Peyer's patch (tissue), 4 donors: Measurements from ENCODE around the gene ACOX2.

Experiments used
- CTCF ChIP-seq, 6 experiments: fragments of 450-650 bp in 4 of 6; fragments of 200-600 bp in 2 of 6; sonication (generic) in 1 of 6; IDR thresholded peaks; one replicate each; pipeline ENCODE4 v1.5.1; 2017 to 2019; ENCODE audit warnings: antibody characterized with exemption in 6 of 6, mild to moderate bottlenecking in 3 of 6, moderate library complexity in 1 of 6
- POLR2A ChIP-seq, 2 donors: fragments of 450-650 bp; IDR thresholded peaks; one replicate each; pipeline ENCODE4 v1.5.1; 2017; ENCODE audit warnings: antibody characterized with exemption in 2 of 2, mild to moderate bottlenecking in 2 of 2, moderate library complexity in 2 of 2

DNA sequence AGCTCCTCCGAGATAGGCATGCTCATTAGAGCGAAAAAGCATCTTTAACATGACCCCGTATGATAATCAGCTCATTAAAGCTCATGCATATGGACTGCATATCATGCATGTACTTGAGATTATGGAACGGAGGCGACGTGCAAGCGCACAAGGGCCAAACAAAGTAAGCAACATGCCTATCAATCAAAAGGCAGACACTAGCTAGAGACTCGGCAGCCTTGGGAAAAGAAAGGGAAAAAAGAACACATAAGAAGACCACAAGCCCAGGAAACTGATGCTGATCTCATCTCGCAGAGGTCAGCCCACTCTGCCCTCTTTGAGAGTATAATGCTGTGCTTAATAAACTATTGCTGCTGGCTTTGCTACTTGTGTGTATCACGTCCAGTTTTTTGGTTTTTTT is 2.6 kb upstream of the ACOX2 start:
- TF ChIP-seq POLR2A (IDR thresholded peaks at IDR 0.05) (no peak), CTCF (IDR thresholded peaks at IDR 0.05) (no peak)
